Measurements from ENCODE around the gene ACTG1.

ACTG1 gene

DNA sequence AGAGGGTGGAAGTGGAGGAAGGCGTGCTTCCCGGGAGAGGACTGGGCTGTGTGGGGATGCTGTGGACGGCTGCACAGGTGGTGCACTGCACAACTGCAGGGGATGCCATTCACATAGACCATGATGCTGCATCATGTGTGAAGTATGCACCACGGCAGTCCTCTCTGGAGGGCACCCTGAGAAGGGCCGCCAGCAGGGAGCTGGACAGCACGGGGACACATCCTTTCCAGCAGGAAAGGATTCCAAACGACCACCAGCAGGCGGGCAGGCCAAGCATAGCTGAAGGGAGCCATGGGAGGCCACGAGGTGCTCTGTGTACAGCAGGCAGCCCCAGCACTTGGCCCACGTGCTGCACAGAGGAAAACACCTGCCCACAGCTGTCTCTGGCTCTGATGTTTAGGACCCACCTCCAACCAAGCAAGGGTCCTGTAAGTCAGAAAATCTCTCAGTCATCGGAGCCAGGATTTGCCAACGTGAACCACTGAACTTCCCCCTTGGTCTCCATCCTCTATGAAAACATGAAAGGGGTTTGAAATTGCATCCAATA lies 10.1 kb downstream of the ACTG1 start:
- H2BK5ac ChIP-seq (ENCODE audit: low read depth, low read length, poor library complexity, severe bottlenecking), result no peak overlapping the region
- H3K9me3 ChIP-seq (ENCODE audit: control insufficient read depth, low read length), result no peaks in the 10 kb centered on the region
- H3K4me1 ChIP-seq (ENCODE audit: control insufficient read depth, insufficient read depth, low read depth, low read length), result peaks cover 16% of the 10 kb centered on the region
- H3K27ac ChIP-seq (ENCODE audit: low read length, poor library complexity, severe bottlenecking), result no peak overlapping the region
- no peak overlapping the region for H2BK12ac ChIP-seq (ENCODE audit: low read length in 2 of 2)
- DNase-seq, result no peak
- no peak overlapping the region for H2AFZ ChIP-seq (ENCODE audit: low read depth, low read length)
- H2BK120ac ChIP-seq (ENCODE audit: low read depth, low read length), result no peak overlapping the region
- WGBS, result 77% methylated on average over 12 of the region's 12 CpGs
- H4K91ac ChIP-seq (ENCODE audit: low read length), result no peak overlapping the region
- H3K27me3 ChIP-seq (ENCODE audit: control insufficient read depth in 1 of 2, insufficient read depth in 1 of 2, low read length in 2 of 2), result peaks cover 0 to 29% of the 10 kb centered on the region in 2 experiments
- H3K4me3 ChIP-seq (ENCODE audit: insufficient read depth in 1 of 2, low read depth in 1 of 2, low read length in 2 of 2), result no peak overlapping the region
- H3K4ac ChIP-seq (ENCODE audit: low read depth in 1 of 2, low read length in 2 of 2), result no peak overlapping the region
- H3K14ac ChIP-seq (ENCODE audit: low read length in 2 of 2), result no peak overlapping the region
- H3K9ac ChIP-seq (ENCODE audit: low read length), result no peak overlapping the region
- no peak overlapping the region for H3K18ac ChIP-seq (ENCODE audit: low read depth in 1 of 2, low read length in 2 of 2)
- H2AK5ac ChIP-seq (ENCODE audit: low read length, severe bottlenecking), result no peak overlapping the region
- H3K4me2 ChIP-seq (ENCODE audit: low read length, poor library complexity, severe bottlenecking), result no peak overlapping the region
- H4K8ac ChIP-seq (ENCODE audit: low read length), result no peak overlapping the region
- H2BK15ac ChIP-seq (ENCODE audit: low read depth, poor library complexity, severe bottlenecking), result no peak overlapping the region
- no peaks in the 10 kb centered on the region for H3K79me1 ChIP-seq (replicated peaks; ENCODE audit: low read length, poor library complexity, severe bottlenecking)
- no peak overlapping the region for H3K23ac ChIP-seq (ENCODE audit: low read length in 2 of 2)
- peaks cover 0 to 3% of the 10 kb centered on the region in 2 experiments for H3K36me3 ChIP-seq (ENCODE audit: control insufficient read depth in 1 of 2, insufficient read depth in 2 of 2, low read depth in 1 of 2, low read length in 2 of 2)

DNA sequence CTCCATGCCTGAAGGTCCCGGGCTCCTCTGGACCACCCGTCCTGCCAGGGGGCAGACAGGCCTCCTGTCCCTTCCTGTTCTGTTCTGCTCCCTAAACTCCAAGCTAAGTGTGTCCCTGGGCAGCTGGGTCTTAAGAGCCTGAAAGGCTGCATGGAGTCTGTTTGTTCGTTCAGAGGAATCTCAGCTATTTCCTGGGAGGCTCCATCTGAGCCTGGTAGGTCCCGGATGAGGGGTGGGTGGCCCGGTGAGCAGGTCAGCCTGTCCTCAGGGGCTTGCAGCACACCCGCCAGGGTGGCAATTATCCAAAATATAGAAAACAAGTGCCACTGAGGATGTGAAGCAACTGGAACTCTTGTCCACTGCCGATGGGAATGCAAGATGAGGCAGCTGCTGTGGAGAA lies 12.6 kb downstream of the ACTG1 start:
- Histone ChIP-seq H3K79me1 (replicated peaks; ENCODE audit: low read length, poor library complexity, severe bottlenecking) (no peaks in the 10 kb centered on the region), H3K9me3 (ENCODE audit: control insufficient read depth, low read length) (no peaks in the 10 kb centered on the region), H3K4me2 (ENCODE audit: low read length, poor library complexity, severe bottlenecking) (no peak overlapping the region), H2BK15ac (ENCODE audit: low read depth, poor library complexity, severe bottlenecking) (peak overlapping the region; percentile 80), H3K4ac (ENCODE audit: low read depth in 1 of 2, low read length in 2 of 2) (no peak overlapping the region), H2AK5ac (ENCODE audit: low read length, severe bottlenecking) (no peak overlapping the region), H2BK5ac (ENCODE audit: low read depth, low read length, poor library complexity, severe bottlenecking) (no peak overlapping the region), H3K9ac (ENCODE audit: low read length) (no peak overlapping the region), H3K23ac (ENCODE audit: low read length in 2 of 2) (no peak overlapping the region), H4K8ac (ENCODE audit: low read length) (peak overlapping the region; percentile 92), H2BK12ac (ENCODE audit: low read length in 2 of 2) (no peak overlapping the region), H4K91ac (ENCODE audit: low read length) (peak overlapping the region; percentile 78), H3K18ac (ENCODE audit: low read depth in 1 of 2, low read length in 2 of 2) (peak overlapping the region in 1 of 2 experiments; percentile 93), H3K4me1 (ENCODE audit: control insufficient read depth, insufficient read depth, low read depth, low read length) (peaks cover 16% of the 10 kb centered on the region), H3K14ac (ENCODE audit: low read length in 2 of 2) (no peak overlapping the region), H2BK120ac (ENCODE audit: low read depth, low read length) (no peak overlapping the region), H3K27ac (ENCODE audit: low read length, poor library complexity, severe bottlenecking) (no peak overlapping the region), H2AFZ (ENCODE audit: low read depth, low read length) (no peak overlapping the region), H3K36me3 (ENCODE audit: control insufficient read depth in 1 of 2, insufficient read depth in 2 of 2, low read depth in 1 of 2, low read length in 2 of 2) (peaks cover 0 to 3% of the 10 kb centered on the region in 2 experiments), H3K27me3 (ENCODE audit: control insufficient read depth in 1 of 2, insufficient read depth in 1 of 2, low read length in 2 of 2) (peaks cover 0 to 43% of the 10 kb centered on the region in 2 experiments), H3K4me3 (ENCODE audit: insufficient read depth in 1 of 2, low read depth in 1 of 2, low read length in 2 of 2) (no peak overlapping the region)
- no peak for DNase-seq
- 30% methylated on average over 7 of the region's 7 CpGs for WGBS

DNA sequence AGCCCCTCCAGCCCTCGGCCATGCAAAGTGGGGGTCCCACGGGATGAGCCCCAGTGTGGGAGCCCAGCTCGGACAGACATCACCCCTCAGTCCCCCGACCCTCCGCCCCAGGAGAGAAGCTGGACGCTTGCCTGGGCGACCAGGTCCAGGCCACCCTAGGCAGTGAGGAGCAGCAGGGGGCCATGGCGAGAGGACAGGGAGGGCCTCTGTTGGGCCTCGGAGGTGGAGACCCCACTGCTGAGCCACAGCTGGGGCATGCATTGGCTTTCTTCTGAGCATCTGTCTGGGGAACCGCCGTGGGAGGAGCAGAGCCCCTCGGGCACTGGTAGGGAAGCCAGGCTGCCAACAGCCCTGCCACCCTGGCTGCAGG lies 13.0 kb downstream of the ACTG1 start:
- Histone ChIP-seq H3K79me1 (replicated peaks; ENCODE audit: low read length, poor library complexity, severe bottlenecking) (no peaks in the 10 kb centered on the region), H3K27me3 (ENCODE audit: control insufficient read depth in 1 of 2, insufficient read depth in 1 of 2, low read length in 2 of 2) (peaks cover 4 to 47% of the 10 kb centered on the region in 2 experiments), H3K27ac (ENCODE audit: low read length, poor library complexity, severe bottlenecking) (no peak overlapping the region), H3K14ac (ENCODE audit: low read length in 2 of 2) (no peak overlapping the region), H2BK5ac (ENCODE audit: low read depth, low read length, poor library complexity, severe bottlenecking) (no peak overlapping the region), H3K18ac (ENCODE audit: low read depth in 1 of 2, low read length in 2 of 2) (peak overlapping the region; percentile 42 to 93), H3K4me2 (ENCODE audit: low read length, poor library complexity, severe bottlenecking) (no peak overlapping the region), H2BK12ac (ENCODE audit: low read length in 2 of 2) (peak overlapping the region; percentile 22 to 84), H3K4me3 (ENCODE audit: insufficient read depth in 1 of 2, low read depth in 1 of 2, low read length in 2 of 2) (no peak overlapping the region), H3K36me3 (ENCODE audit: control insufficient read depth in 1 of 2, insufficient read depth in 2 of 2, low read depth in 1 of 2, low read length in 2 of 2) (peaks cover 0 to 3% of the 10 kb centered on the region in 2 experiments), H2AK5ac (ENCODE audit: low read length, severe bottlenecking) (peak overlapping the region; percentile 24), H3K23ac (ENCODE audit: low read length in 2 of 2) (no peak overlapping the region), H2AFZ (ENCODE audit: low read depth, low read length) (no peak overlapping the region), H3K4ac (ENCODE audit: low read depth in 1 of 2, low read length in 2 of 2) (no peak overlapping the region), H4K8ac (ENCODE audit: low read length) (peak overlapping the region; percentile 92), H2BK15ac (ENCODE audit: low read depth, poor library complexity, severe bottlenecking) (no peak overlapping the region), H2BK120ac (ENCODE audit: low read depth, low read length) (peak overlapping the region; percentile 30), H3K9me3 (ENCODE audit: control insufficient read depth, low read length) (no peaks in the 10 kb centered on the region), H4K91ac (ENCODE audit: low read length) (peak overlapping the region; percentile 78), H3K4me1 (ENCODE audit: control insufficient read depth, insufficient read depth, low read depth, low read length) (peaks cover 16% of the 10 kb centered on the region), H3K9ac (ENCODE audit: low read length) (no peak overlapping the region)
- 91% methylated on average over 12 of the region's 12 CpGs for WGBS
- DNase-seq, result no peak

DNA sequence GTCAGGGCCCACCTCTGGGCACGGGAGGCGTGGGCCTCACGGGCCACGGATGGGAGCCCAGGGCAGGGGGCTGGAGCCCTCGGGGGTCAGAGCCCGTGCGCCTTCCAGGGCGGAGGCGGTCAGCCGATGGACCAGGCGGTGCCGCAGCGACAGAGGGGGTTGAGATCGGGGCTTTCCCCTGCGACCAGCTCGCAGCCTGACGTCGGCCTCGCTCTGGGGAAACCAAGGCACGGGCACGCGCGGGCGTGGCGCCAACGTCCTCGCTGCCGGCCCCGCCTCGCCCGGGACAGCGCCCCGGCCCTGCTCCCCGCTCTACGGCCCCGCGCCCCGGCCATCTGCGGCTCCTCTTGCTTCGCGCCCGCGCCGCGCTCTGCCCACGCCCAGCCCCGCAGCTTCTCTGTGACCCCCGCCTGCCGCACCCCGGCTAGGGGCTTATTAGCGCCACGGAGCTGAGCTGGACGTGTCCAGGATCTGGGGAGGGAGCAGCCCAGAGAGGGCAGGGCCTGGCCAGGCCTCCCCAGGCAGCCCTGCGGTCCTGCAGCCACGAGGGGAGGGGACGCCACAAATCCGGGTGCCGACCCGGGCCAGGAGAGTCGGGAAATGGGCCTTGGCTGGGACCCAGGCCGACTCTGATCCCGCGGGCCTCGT lies 13.5 kb downstream of the ACTG1 start:
- Histone ChIP-seq H3K23ac (ENCODE audit: low read length in 2 of 2) (no peak overlapping the region), H3K14ac (ENCODE audit: low read length in 2 of 2) (no peak overlapping the region), H2AFZ (ENCODE audit: low read depth, low read length) (no peak overlapping the region), H3K4me1 (ENCODE audit: control insufficient read depth, insufficient read depth, low read depth, low read length) (peaks cover 16% of the 10 kb centered on the region), H2BK5ac (ENCODE audit: low read depth, low read length, poor library complexity, severe bottlenecking) (no peak overlapping the region), H4K91ac (ENCODE audit: low read length) (peak overlapping the region; percentile 78), H3K18ac (ENCODE audit: low read depth in 1 of 2, low read length in 2 of 2) (peak overlapping the region in 1 of 2 experiments; percentile 93), H2BK12ac (ENCODE audit: low read length in 2 of 2) (peak overlapping the region in 1 of 2 experiments; percentile 84), H3K9me3 (ENCODE audit: control insufficient read depth, low read length) (no peaks in the 10 kb centered on the region), H2AK5ac (ENCODE audit: low read length, severe bottlenecking) (peak overlapping the region; percentile 24), H2BK15ac (ENCODE audit: low read depth, poor library complexity, severe bottlenecking) (no peak overlapping the region), H3K4me3 (ENCODE audit: insufficient read depth in 1 of 2, low read depth in 1 of 2, low read length in 2 of 2) (no peak overlapping the region), H3K4ac (ENCODE audit: low read depth in 1 of 2, low read length in 2 of 2) (no peak overlapping the region), H2BK120ac (ENCODE audit: low read depth, low read length) (no peak overlapping the region), H3K4me2 (ENCODE audit: low read length, poor library complexity, severe bottlenecking) (no peak overlapping the region), H3K79me1 (replicated peaks; ENCODE audit: low read length, poor library complexity, severe bottlenecking) (no peaks in the 10 kb centered on the region), H3K36me3 (ENCODE audit: control insufficient read depth in 1 of 2, insufficient read depth in 2 of 2, low read depth in 1 of 2, low read length in 2 of 2) (peaks cover 0 to 3% of the 10 kb centered on the region in 2 experiments), H3K9ac (ENCODE audit: low read length) (no peak overlapping the region), H3K27ac (ENCODE audit: low read length, poor library complexity, severe bottlenecking) (no peak overlapping the region), H4K8ac (ENCODE audit: low read length) (peak overlapping the region; percentile 92), H3K27me3 (ENCODE audit: control insufficient read depth in 1 of 2, insufficient read depth in 1 of 2, low read length in 2 of 2) (peaks cover 7 to 51% of the 10 kb centered on the region in 2 experiments)
- DNase-seq, result no peak
- 95% methylated on average over 63 of the region's 64 CpGs for WGBS

Data from mesenchymal stem cell (in vitro differentiated cells and primary cell).